Ovary (tissue), 3 donors: ENCODE measurements around the gene CELF4.

ENCODE experiments used
- EP300 ChIP-seq: sonication (generic); formaldehyde crosslinking; IDR thresholded peaks from one replicate; pipeline ENCODE4 v1.6.1; 2017; ENCODE audit warnings: antibody characterized with exemption
- TF ChIP-seq, protein P1 (sequence below), 3 donors: fragments of 450-650 bp in 2 of 3; fragments of 200-600 bp in 1 of 3; IDR thresholded peaks; one replicate each; pipeline versions ENCODE4 v1.5.1 to v1.8.0; 2016 to 2022; ENCODE audit warnings: antibody characterized with exemption in 3 of 3, mild to moderate bottlenecking in 1 of 3
- donor health status: DM: no; HTN: no; CAD: no.

DNA sequence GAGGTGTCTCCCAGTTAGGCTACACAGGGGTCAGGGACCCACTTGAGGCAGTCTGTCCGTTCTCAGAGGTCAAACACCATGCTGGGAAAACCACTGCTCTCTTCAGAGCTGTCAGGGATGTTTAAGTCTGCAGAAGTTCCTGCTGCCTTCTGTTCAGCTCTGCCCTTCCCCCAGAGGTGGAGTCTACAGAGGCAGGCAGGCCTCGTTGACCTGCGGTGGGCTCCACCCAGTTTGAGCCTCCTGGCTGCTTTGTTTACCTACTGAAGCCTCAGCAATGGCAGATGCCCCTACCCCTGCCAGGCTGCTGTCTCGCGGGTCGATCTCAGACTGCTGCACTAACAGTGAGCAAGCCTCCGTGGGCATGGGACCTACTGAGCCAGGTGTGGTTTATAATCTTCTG lies 346.3 kb downstream of the CELF4 start:
- TF ChIP-seq, protein P1, sequence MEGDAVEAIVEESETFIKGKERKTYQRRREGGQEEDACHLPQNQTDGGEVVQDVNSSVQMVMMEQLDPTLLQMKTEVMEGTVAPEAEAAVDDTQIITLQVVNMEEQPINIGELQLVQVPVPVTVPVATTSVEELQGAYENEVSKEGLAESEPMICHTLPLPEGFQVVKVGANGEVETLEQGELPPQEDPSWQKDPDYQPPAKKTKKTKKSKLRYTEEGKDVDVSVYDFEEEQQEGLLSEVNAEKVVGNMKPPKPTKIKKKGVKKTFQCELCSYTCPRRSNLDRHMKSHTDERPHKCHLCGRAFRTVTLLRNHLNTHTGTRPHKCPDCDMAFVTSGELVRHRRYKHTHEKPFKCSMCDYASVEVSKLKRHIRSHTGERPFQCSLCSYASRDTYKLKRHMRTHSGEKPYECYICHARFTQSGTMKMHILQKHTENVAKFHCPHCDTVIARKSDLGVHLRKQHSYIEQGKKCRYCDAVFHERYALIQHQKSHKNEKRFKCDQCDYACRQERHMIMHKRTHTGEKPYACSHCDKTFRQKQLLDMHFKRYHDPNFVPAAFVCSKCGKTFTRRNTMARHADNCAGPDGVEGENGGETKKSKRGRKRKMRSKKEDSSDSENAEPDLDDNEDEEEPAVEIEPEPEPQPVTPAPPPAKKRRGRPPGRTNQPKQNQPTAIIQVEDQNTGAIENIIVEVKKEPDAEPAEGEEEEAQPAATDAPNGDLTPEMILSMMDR (IDR thresholded peaks at IDR 0.05): no peak
- no peak for TF ChIP-seq EP300
